CD4-positive, alpha-beta memory T cell (primary cell): Measurements from ENCODE around the gene GPC6. TPM values are rescaled to one million over a fixed set of nuclear protein-coding genes. Genes with fewer than 3 reads are reported as not detected.

Source experiments
- CTCF ChIA-PET: fragments of 350-600 bp; sonication (Branson Sonifier 250); formaldehyde crosslinking; loops from one replicate; lab custom pipeline; 2021; ENCODE audit warnings: inconsistent platforms; ENCODE audit not compliant: partially characterized antibody; lab: Charles Lee
- POLR2A ChIA-PET: fragments of 350-600 bp; sonication (Branson Sonifier 250); formaldehyde crosslinking; loops from one replicate; lab custom pipeline; 2021; ENCODE audit not compliant: partially characterized antibody; lab: Charles Lee
- DNase-seq, 5 donors: peaks; one replicate each; pipeline versions ENCODE4 v3.0.0 to v3.0.0-alpha.2; 2020 to 2022; ENCODE audit warnings: mixed read lengths in 1 of 5
- H3K27ac ChIP-seq: one replicate; pipeline ENCODE4 v1.7.0; 2013; ENCODE audit warnings: low read depth, low read length
- H3K27me3 ChIP-seq: 2 replicates; pipeline ENCODE4 v1.7.0; 2013; ENCODE audit warnings: mild to moderate bottlenecking, low read length, moderate library complexity; ENCODE audit not compliant: insufficient read depth
- H3K36me3 ChIP-seq: 2 replicates; pipeline ENCODE4 v1.7.0; 2013; ENCODE audit warnings: mild to moderate bottlenecking, low read length, moderate library complexity; ENCODE audit not compliant: insufficient read depth
- H3K4me1 ChIP-seq: 2 replicates; pipeline ENCODE4 v1.7.0; 2013; ENCODE audit warnings: mild to moderate bottlenecking, low read length, moderate library complexity; ENCODE audit not compliant: insufficient read depth
- H3K4me3 ChIP-seq, 2 donors: one replicate each; pipeline ENCODE4 v1.7.0; 2013; ENCODE audit warnings: low read length in 2 of 2, mild to moderate bottlenecking in 1 of 2
- H3K9me3 ChIP-seq, 2 donors: one replicate each; pipeline ENCODE4 v1.7.0; 2013; ENCODE audit warnings: low read length in 2 of 2, control low read depth in 1 of 2; ENCODE audit not compliant: control insufficient read depth in 1 of 2
- H3K27ac Mint-ChIP-seq, 7 donors: one replicate each; pipeline ENCODE4 v1.8.0; 2020 to 2021; ENCODE audit warnings: mixed read lengths in 7 of 7, mild to moderate bottlenecking in 6 of 7, inconsistent platforms in 3 of 7, moderate library complexity in 3 of 7
- H3K27me3 Mint-ChIP-seq, 2 donors: one replicate each; pipeline ENCODE4 v1.8.0; 2020 to 2021; ENCODE audit warnings: mixed read lengths in 2 of 2
- H3K36me3 Mint-ChIP-seq, 2 donors: one replicate each; pipeline ENCODE4 v1.8.0; 2020 to 2021; ENCODE audit warnings: mixed read lengths in 2 of 2, inconsistent platforms in 1 of 2, mild to moderate bottlenecking in 1 of 2
- H3K4me1 Mint-ChIP-seq, 4 donors: one replicate each; pipeline ENCODE4 v1.8.0; 2020 to 2021; ENCODE audit warnings: mixed read lengths in 4 of 4, mild to moderate bottlenecking in 1 of 4
- H3K4me3 Mint-ChIP-seq, 8 donors: one replicate each; pipeline ENCODE4 v1.8.0; 2020 to 2021; ENCODE audit warnings: mixed read lengths in 8 of 8, mild to moderate bottlenecking in 7 of 8, moderate library complexity in 6 of 8, inconsistent platforms in 3 of 8
- H3K9me3 Mint-ChIP-seq, 8 donors: one replicate each; pipeline ENCODE4 v1.8.0; 2020 to 2021; ENCODE audit warnings: mixed read lengths in 8 of 8, mild to moderate bottlenecking in 5 of 8, inconsistent platforms in 3 of 8, moderate library complexity in 1 of 8
- intact Hi-C: fragments of 100-400 bp; cut with micrococcal nuclease; formaldehyde crosslinking; loops from one replicate; pipeline ENCODE4 v1.15.1; 2023
- polyA plus RNA-seq, 2 donors: library from polyadenylated mRNA; unstranded; fragments of 300-500 nt; fragmentation: Illumina TruSeq; gene quantifications; one replicate each; pipeline ENCODE4 v1.2.3, GENCODE V29; 2021
- total RNA-seq, 2 experiments: library from RNA; stranded (reverse); gene quantifications; one replicate each; pipeline ENCODE4 v1.2.3, GENCODE V29; 2021

GPC6 gene
- total and polyA plus RNA-seq, 4 experiments from 2014 or later: not detected

GRCh38 chr13:93499991-93500390 lies 273.4 kb downstream of the GPC6 start:
- H3K4me3 ChIP-seq: no peak overlapping the region

GRCh38 chr13:93502071-93502470 lies 275.5 kb downstream of the GPC6 start:
- intact Hi-C loops: no loop called here
- Histone ChIP-seq H3K27me3 (no peaks in the 10 kb centered on the region), H3K4me1 (no peaks in the 10 kb centered on the region), H3K4me3 (no peak overlapping the region), H3K9me3 (no peaks in the 10 kb centered on the region), H3K36me3 (no peaks in the 10 kb centered on the region), H3K27ac (no peak overlapping the region)
- H3K36me3 Mint-ChIP-seq: no peaks in the 10 kb centered on the region
- H3K27me3 Mint-ChIP-seq: peaks cover 2% of the 10 kb centered on the region in 2 donors
- POLR2A ChIA-PET: no interaction called here
- no peaks in the 10 kb centered on the region for H3K4me1 Mint-ChIP-seq
- peaks cover 0 to 11% (median 0%) of the 10 kb centered on the region in 8 donors for H3K9me3 Mint-ChIP-seq
- CTCF ChIA-PET: no interaction called here
- H3K27ac Mint-ChIP-seq: no peak overlapping the region
- no peak for DNase-seq
- no peak overlapping the region for H3K4me3 Mint-ChIP-seq

More at GRCh38 chr13:93499991-93500390, 273.4 kb downstream of the GPC6 start:
- DNase-seq: no peak
- intact Hi-C loops: no loop called here
- no peaks in the 10 kb centered on the region for H3K4me1 Mint-ChIP-seq
- Histone ChIP-seq H3K9me3 (no peaks in the 10 kb centered on the region), H3K27me3 (no peaks in the 10 kb centered on the region), H3K27ac (no peak overlapping the region), H3K4me1 (no peaks in the 10 kb centered on the region), H3K36me3 (no peaks in the 10 kb centered on the region)
- H3K27me3 Mint-ChIP-seq: peaks cover 2% of the 10 kb centered on the region in 2 donors
- H3K9me3 Mint-ChIP-seq: peaks cover 0 to 14% (median 1%) of the 10 kb centered on the region in 8 donors
- no peak overlapping the region for H3K4me3 Mint-ChIP-seq
- CTCF ChIA-PET: no interaction called here
- no peak overlapping the region for H3K27ac Mint-ChIP-seq
- POLR2A ChIA-PET: no interaction called here
- H3K36me3 Mint-ChIP-seq: no peaks in the 10 kb centered on the region

DNA sequence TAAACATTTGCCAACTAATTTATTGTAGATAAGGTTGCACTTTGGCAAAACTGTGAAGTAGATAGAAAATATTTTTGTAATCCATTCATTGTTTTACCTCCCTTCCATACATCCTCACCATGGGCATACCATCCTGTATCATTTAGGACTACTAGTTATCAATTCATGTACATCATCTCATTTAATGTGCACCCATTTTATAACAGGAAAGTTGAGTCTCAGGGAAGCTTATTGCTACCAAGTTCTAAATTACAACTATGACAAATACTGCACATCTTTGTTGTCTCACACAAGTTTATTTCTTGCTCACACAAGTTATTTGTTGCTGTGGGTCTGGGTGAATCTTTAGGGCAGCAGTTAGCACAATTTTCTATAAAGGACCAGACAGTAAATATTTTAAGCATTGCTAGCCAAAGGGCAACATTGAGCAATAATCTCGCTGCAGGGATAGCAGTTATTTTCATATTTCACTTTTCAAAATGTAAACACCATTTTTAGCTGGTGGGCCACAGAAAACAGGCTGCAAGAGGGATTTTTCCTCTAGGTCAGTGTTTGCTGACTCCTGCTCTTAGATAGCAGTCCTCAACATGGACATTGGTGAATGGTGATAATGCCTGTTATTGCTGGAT lies 276.5 kb downstream of the GPC6 start:
- no peak overlapping the region for H3K27ac Mint-ChIP-seq
- POLR2A ChIA-PET: no interaction called here
- no peaks in the 10 kb centered on the region for H3K4me1 Mint-ChIP-seq
- DNase-seq: no peak
- peaks cover 2% of the 10 kb centered on the region in 2 donors for H3K27me3 Mint-ChIP-seq
- Histone ChIP-seq H3K4me1 (no peaks in the 10 kb centered on the region), H3K27me3 (no peaks in the 10 kb centered on the region), H3K36me3 (no peaks in the 10 kb centered on the region), H3K9me3 (no peaks in the 10 kb centered on the region), H3K27ac (no peak overlapping the region), H3K4me3 (no peak overlapping the region)
- intact Hi-C loops: no loop called here
- H3K36me3 Mint-ChIP-seq: no peaks in the 10 kb centered on the region
- H3K9me3 Mint-ChIP-seq: peaks cover 0 to 5% (median 0%) of the 10 kb centered on the region in 8 donors
- no peak overlapping the region for H3K4me3 Mint-ChIP-seq
- CTCF ChIA-PET: no interaction called here

DNA sequence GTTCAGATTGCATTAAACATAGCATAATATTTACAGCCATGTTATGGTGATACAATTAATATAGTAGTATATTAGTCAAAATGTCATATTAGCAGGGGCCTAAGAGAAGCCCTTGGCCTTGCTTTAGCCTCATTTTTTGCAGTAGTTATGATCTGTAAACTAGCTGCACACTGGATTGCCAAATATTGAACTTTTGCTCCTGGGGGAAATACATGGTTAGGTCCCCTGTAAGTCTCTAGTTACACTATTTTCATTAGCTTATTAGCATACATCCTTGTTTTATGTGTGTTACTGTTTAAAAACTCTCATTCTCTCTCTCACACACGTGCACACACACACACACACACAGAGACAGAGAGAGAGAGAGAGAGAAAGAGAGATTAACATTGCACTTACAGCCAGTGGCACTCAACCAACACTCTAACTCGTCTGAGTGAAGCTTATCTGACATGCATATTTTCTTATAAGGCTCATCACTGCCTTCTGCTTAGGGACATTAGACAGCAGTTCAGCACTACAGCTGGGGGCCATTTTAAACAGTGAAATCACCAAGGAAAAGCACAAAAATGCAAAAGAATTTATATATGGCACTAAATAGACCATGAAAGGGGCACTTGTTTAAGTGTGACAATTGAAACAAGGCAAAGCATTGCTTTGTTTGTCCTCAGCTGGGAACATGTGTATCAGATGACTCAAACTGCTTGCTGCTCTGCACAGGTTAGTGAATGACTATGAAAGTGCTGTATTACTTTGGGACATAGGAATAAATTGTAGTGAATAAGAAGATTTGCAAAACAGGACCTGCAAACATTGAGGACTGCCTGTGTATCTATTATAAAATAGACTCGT lies 278.7 kb downstream of the GPC6 start:
- Histone ChIP-seq H3K4me1 (no peaks in the 10 kb centered on the region), H3K27ac (no peak overlapping the region), H3K9me3 (no peaks in the 10 kb centered on the region), H3K4me3 (no peak overlapping the region), H3K36me3 (no peaks in the 10 kb centered on the region), H3K27me3 (no peaks in the 10 kb centered on the region)
- peaks cover 0 to 2% of the 10 kb centered on the region in 2 donors for H3K27me3 Mint-ChIP-seq
- H3K4me1 Mint-ChIP-seq: no peaks in the 10 kb centered on the region
- DNase-seq: no peak
- POLR2A ChIA-PET: no interaction called here
- no peak overlapping the region for H3K27ac Mint-ChIP-seq
- no peaks in the 10 kb centered on the region for H3K9me3 Mint-ChIP-seq
- no peaks in the 10 kb centered on the region for H3K36me3 Mint-ChIP-seq
- H3K4me3 Mint-ChIP-seq: no peak overlapping the region
- CTCF ChIA-PET: no interaction called here
- intact Hi-C loops: no loop called here

DNA sequence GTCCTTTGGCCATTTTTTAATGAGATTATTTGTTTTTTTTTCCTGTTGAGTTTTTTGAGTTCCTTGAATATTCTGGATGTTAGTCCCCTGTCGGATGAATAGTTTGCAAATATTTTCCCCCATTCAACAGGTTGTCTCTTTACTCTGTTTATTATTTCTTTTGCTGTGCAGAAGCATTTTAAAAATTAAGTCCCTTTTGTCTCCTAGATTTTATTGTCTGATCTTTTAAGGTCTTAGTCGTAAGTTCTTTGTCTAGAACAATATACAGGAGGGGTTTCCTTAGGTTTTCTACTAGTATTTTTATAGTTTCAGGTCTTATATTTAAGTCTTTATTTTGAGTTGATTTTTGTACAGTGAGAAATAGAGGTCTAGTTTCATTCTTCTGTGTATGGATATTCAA lies 284.4 kb downstream of the GPC6 start:
- CTCF ChIA-PET: no interaction called here
- Histone ChIP-seq H3K27me3 (no peaks in the 10 kb centered on the region), H3K9me3 (no peaks in the 10 kb centered on the region), H3K27ac (no peak overlapping the region), H3K4me3 (no peak overlapping the region), H3K36me3 (no peaks in the 10 kb centered on the region), H3K4me1 (no peaks in the 10 kb centered on the region)
- intact Hi-C loops: no loop called here
- H3K27ac Mint-ChIP-seq: no peak overlapping the region
- H3K27me3 Mint-ChIP-seq: no peaks in the 10 kb centered on the region
- no peak for DNase-seq
- H3K36me3 Mint-ChIP-seq: no peaks in the 10 kb centered on the region
- H3K9me3 Mint-ChIP-seq: no peaks in the 10 kb centered on the region
- peaks cover 0 to 3% (median 1%) of the 10 kb centered on the region in 4 donors for H3K4me1 Mint-ChIP-seq
- POLR2A ChIA-PET: no interaction called here
- no peak overlapping the region for H3K4me3 Mint-ChIP-seq

DNA sequence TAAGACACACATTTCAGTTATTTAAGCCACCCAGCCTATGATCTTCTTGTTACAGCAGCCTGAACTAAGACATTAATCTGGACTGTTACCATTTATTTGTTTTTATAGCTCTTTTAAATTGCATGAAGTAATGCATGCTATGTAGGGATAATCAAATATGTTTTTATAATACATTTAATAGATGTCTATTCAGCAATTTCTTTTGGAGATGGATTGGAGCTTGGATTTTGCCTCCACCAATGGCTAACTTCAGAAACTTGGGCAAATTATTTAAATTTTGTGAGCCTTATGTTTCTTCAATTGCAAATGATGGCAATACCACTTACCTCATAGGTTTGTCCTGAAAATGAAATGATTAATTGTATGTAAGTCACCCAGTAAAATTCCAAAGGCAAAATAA lies 288.7 kb downstream of the GPC6 start:
- Histone ChIP-seq H3K36me3 (no peaks in the 10 kb centered on the region), H3K27ac (no peak overlapping the region), H3K4me1 (no peaks in the 10 kb centered on the region), H3K9me3 (no peaks in the 10 kb centered on the region), H3K27me3 (no peaks in the 10 kb centered on the region), H3K4me3 (no peak overlapping the region)
- POLR2A ChIA-PET: no interaction called here
- CTCF ChIA-PET: no interaction called here
- peaks cover 0 to 3% (median 1%) of the 10 kb centered on the region in 4 donors for H3K4me1 Mint-ChIP-seq
- no peak for DNase-seq
- intact Hi-C loops: no loop called here
- no peaks in the 10 kb centered on the region for H3K9me3 Mint-ChIP-seq
- no peak overlapping the region for H3K4me3 Mint-ChIP-seq
- no peaks in the 10 kb centered on the region for H3K36me3 Mint-ChIP-seq
- no peak overlapping the region for H3K27ac Mint-ChIP-seq
- peaks cover 0 to 4% of the 10 kb centered on the region in 2 donors for H3K27me3 Mint-ChIP-seq

- Histone ChIP-seq H3K36me3 (no peaks in the 10 kb centered on the region), H3K4me1 (no peaks in the 10 kb centered on the region), H3K9me3 (no peaks in the 10 kb centered on the region), H3K27ac (no peak overlapping the region), H3K4me3 (no peak overlapping the region), H3K27me3 (no peaks in the 10 kb centered on the region)
- no peak for DNase-seq
- CTCF ChIA-PET: no interaction called here
- no peaks in the 10 kb centered on the region for H3K9me3 Mint-ChIP-seq
- H3K27ac Mint-ChIP-seq: no peak overlapping the region
- H3K4me3 Mint-ChIP-seq: no peak overlapping the region
- no peaks in the 10 kb centered on the region for H3K4me1 Mint-ChIP-seq
- H3K36me3 Mint-ChIP-seq: no peaks in the 10 kb centered on the region
- peaks cover 0 to 4% of the 10 kb centered on the region in 2 donors for H3K27me3 Mint-ChIP-seq
- POLR2A ChIA-PET: no interaction called here
- intact Hi-C loops: no loop called here
Observed at GRCh38 chr13:93517658-93518057, 291.1 kb downstream of the GPC6 start.
